Measurements from ENCODE around the gene SNAPC4.

DNA sequence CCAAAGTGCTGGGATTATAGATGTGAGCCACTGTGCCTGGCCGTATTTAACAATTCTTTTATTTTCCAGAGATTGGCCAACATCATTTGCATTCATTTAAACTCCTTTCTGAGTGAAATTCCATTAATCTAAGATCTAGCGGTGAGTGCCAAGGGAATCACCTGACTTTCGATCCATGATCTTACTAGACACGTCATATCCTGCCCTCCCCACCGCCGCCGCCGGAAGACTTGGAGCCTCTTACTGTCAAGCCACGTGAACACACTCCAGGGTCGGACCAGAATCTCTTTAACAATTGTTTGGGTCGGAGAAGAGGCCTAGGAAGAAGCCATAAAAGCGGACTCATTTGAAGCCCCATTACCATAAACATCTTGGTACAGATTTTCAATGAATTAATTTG, 26.8 kb upstream of the SNAPC4 start:
- no peak for TF ChIP-seq EZH2 (IDR thresholded peaks at IDR 0.05; ENCODE audit: low read length, missing control alignments)
- TF ChIP-seq, protein P1, sequence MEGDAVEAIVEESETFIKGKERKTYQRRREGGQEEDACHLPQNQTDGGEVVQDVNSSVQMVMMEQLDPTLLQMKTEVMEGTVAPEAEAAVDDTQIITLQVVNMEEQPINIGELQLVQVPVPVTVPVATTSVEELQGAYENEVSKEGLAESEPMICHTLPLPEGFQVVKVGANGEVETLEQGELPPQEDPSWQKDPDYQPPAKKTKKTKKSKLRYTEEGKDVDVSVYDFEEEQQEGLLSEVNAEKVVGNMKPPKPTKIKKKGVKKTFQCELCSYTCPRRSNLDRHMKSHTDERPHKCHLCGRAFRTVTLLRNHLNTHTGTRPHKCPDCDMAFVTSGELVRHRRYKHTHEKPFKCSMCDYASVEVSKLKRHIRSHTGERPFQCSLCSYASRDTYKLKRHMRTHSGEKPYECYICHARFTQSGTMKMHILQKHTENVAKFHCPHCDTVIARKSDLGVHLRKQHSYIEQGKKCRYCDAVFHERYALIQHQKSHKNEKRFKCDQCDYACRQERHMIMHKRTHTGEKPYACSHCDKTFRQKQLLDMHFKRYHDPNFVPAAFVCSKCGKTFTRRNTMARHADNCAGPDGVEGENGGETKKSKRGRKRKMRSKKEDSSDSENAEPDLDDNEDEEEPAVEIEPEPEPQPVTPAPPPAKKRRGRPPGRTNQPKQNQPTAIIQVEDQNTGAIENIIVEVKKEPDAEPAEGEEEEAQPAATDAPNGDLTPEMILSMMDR (conservative IDR thresholded peaks at IDR 0.05 in 1 of 2, IDR thresholded peaks at IDR 0.05 in 1 of 2; ENCODE audit: low read depth in 1 of 2, low read length in 2 of 2): no peak
